Pulmonary artery endothelial cell (primary cell): Measurements from ENCODE around the gene FNDC3B. TPM values are rescaled to one million over a fixed set of nuclear protein-coding genes. Genes with fewer than 3 reads are reported as not detected.
A peak's percentile ranks its signal among the peaks of the same experiment; 100 is the strongest.

ENCODE experiments used
- DNase-seq: peaks from one replicate; pipeline ENCODE4 v3.0.0-alpha.2; 2011; ENCODE audit warnings: low read depth, low spot score
- total RNA-seq: library from RNA; depleted of rRNA; stranded (reverse); fragments of >200 nt; gene quantifications from 2 replicates; pipeline ENCODE4 v1.2.3, GENCODE V29; 2014

FNDC3B gene
- total RNA-seq, 1 donor from 2014 or later, result 106 TPM

DNA sequence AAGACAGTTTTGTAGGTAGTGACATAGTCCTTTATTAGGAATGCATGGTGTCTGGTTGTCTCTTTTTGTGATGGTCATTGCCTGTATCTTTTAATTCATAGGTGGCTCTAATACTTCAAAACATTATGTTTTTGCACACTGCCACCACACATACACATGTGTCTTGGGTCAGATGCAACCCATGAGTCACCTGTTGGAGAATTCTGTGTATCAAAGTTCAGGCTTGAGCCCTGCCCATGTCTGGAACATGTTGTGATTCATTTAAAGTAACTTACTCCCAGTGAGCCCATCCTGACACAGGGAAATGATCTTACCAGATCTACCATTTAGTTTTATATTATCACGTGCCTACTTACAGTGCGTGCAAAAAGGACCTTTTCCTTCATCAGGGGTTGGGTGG is 266.2 kb downstream of the FNDC3B start:
- DNase-seq, result no peak

DNA sequence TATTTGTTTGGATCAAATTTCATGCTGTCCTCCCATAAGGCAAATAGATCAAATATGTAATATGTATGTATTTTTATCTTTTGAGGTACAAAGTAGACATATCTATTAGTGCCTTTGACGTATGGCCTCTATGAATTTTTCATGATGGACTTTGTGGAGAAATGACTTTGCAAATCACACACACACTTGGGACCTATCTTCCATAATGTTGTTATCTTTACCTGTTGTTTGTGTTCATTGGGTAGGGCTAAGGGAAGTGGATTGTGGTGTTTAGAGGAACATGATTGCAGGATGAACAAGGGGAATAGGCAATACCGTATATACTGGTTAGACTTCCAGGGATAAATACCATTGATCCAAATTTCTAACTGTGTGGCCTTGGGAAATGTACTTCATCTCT is 266.6 kb downstream of the FNDC3B start:
- no peak for DNase-seq

DNA sequence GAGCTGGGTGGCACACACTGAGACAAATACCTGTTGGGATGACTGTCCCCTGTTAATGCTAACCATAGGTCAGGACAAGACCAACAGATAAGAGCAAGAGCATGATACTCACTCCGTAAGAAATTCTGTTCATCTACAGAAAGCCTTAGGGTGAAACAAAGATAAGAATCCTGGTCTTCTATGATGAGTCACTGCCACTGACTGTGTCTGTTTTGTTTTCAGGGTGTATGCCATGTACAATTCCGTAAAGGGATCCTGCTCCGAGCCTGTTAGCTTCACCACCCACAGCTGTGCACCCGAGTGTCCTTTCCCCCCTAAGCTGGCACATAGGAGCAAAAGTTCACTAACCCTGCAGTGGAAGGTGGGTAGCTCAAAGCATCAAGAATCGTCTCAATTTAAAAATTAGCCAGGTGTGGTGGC is 267.8 kb downstream of the FNDC3B start:
- DNase-seq, result no peak

DNA sequence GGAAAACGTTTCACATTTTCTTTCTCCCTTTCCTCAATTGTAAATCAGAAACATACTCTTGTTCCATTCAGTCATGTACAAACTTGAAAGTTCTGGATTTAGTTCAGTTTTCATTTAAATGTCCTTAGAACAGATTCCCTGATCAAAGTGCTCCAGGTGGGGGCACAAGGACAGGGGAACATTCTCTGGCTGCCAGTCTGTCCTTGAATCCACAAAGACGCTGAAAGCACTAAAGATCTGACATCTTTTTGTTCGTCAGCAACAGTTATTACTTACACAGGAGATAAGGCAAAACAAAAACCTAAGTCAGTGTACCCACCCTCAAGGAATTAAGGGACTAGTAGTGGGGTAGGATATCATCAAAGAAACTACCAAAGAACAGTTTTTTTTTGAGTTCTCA is 269.7 kb downstream of the FNDC3B start:
- DNase-seq, result no peak

DNA sequence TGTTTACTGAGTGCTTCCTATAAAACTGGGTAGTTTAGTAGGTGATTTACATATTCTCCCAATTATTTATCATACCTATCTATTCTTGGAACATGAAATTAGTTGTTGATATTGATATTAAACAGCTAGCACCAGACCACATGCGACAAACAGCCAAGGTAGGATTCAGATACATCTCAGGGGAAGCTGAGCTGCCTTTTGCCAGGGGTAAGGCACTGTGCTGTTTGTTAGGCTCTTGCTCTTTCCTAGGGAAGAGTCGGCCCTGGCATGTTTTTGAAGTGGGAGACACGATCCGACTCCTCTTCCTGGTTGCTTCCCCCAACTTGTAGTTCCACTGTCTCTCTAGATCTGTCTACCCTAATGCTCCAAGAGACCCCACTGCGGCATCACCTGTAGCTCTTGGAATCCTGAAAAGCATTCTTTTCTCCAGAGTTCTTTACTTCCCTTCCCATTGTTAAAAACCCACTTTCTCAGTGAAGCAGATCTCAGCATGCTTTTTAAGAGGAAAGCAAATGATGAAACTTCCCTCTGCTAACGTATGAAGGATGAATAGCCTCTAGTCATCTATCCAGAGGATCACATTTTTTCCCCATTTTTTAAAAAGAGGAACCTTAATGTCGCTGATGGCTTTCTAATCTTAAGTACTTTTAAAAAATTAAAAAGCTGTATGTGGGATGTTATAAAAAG is 270.5 kb downstream of the FNDC3B start:
- no peak for DNase-seq

DNA sequence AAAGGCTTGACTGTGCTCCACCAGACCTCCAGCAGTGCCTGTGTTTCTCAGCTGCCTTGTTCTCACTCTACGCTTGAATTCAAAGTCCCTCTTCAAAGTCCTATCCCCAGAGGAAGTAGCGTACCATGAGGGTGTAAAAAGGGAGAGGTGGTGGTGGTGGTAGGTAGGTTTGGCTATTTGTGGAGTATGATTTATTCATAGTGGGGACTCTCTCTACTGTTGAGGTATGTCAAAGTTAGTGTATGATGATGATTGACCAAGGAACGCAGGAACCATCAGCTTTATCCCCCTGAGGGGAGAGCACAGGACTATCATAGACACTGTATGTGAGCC is 271.0 kb downstream of the FNDC3B start:
- no peak for DNase-seq

DNA sequence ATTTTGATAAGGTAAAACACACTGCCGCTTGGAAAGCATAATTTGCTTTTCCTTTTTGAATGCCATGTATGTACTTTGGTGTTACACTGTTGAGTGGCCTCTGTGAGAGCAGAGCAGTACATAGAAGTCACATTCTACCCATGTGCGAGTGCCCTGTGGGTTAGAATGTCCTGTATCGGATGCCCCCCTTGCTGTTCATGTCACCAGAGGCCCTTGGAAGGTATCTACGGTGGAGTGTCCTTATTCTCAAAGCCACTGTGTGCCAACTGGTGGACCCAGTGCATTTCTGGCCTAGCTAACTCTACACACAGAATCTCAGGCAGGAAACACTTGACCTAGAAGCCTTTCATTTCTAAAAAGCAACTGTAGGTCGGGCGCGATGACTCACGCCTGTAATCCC is 271.8 kb downstream of the FNDC3B start:
- DNase-seq, result no peak

DNA sequence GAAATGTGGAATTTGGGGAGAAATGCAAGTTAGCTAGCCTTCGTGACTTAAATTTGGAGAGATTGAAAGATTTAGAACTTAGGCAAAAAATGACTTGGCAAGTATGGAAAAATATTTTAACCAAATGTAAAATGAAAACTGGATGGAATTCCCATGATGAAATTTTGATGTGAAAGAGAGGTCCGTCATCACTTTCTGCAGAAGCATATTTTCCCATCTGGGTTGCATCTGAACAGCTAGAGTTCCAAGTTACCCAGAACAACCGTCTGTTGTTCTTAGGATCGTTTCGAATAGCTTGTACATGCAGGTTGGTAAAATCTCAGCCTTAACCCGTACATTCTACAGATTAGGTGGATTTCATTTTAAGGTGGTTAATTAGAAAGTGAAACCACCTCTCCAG is 272.6 kb downstream of the FNDC3B start:
- no peak for DNase-seq

DNA sequence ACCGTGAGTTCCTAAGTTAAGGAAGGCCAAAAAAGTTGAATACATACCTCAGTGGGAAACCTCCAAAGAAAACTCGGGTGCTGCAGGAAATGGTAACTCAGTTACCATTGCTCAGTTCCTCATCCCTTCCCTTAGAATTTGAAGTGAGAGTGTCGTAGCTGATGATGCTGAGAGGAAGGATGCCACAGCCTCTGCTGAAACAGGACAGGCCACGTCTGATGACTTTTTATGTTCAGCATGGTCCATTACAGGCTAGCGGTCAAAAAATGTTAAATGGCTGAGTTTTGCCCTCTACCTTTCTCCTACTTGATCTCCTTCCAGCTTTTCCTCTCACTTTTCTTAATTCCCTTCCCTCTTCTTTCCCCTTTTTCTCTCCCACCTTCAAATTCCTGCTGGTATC is 273.3 kb downstream of the FNDC3B start:
- DNase-seq, result no peak

DNA sequence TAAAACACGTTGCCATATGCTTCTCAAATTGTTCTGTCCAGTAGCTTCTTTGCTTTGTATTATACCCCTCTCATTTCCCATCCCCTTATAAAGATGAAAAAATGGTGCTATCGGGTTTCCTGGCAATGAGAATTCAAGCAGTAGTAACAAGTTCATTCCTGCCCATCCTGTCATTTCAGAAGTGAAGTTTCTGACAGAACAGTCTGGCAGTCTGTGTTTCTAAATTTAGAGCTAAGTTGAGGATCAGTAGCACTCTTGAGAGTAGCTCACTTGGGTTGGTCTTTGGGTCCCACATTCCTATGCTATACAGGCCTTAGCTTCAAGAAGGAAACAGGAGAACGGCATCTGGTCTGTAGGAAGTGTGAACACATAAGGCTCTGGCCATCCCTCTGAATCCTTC is 274.3 kb downstream of the FNDC3B start:
- DNase-seq, result no peak

DNA sequence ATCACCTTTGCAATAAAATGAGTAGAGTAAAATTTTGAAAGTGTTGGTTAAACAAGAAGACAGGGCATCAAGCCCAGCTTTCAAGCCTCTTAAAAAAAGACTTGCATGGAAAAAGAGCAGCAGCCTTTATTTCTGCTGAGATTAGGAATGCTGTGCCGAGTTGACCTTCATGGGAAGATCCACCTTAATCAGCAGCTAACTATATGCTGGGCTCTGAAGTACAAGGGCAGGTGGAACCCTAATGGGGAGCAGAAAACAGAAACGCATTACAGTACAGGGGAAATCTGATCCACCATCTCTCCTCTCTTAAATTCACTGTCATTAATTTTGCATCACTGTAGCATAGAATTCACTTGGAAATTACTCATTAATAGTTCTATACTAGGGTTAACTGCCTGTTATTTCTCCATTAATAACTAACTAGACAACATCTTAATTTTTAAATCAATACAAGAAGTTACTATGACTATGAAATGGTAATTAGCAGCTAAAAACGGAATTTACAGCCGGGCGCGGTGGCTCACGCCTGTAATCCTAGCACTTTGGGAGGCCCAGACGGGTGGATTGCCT is 275.3 kb downstream of the FNDC3B start:
- DNase-seq, result no peak

DNA sequence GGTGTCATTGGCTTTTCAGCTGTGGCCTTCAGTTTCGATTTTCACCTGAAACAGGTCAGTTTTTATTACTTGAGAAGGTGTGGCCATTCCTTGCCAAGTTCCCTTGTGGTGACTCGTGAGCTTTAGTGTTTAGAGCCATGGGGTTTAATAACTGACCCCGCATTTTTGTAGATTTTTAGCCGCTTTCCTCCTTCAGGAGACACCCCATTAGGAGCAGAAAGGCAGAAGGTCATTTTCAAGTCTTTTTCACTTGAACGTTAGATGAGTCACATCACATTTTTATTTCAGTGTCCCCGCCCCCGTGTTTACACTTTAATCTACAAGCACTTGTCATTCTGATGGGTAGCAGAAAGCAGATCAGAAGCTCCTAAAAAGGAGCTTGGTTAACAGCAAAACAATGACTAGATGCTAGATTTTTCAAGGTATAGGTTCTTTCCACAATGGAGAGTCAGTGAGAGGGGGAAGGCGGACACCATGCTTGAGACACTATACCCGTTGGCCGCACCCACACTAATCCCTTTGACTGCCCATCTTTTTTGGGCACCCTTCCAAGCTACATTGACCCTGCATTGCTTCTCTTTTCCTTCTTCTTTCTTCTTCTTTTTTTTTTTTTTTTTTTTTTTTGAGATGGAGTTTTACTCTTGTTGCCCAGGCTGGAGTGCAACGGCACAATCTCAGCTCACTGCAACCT is 276.2 kb downstream of the FNDC3B start:
- peak; percentile 13 for DNase-seq

DNA sequence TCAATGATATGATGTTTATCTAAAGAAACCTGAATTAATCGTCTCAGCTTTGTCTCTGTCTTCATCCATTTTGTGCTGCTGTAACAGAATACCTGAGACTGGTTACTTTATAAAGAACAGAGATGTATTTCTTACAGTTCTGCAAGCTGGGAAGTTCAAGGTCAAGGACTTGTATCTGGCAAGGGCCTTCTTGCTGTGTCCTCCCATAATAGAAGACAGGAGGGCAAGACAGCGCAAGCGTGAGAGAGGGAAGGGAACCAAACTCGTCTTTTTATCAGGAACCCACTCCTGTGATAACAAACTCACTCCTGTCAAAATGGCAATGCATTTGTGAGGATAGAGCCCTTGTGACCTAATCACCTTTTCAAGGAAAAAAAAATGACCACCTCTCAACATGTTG is 277.4 kb downstream of the FNDC3B start:
- DNase-seq, result no peak

DNA sequence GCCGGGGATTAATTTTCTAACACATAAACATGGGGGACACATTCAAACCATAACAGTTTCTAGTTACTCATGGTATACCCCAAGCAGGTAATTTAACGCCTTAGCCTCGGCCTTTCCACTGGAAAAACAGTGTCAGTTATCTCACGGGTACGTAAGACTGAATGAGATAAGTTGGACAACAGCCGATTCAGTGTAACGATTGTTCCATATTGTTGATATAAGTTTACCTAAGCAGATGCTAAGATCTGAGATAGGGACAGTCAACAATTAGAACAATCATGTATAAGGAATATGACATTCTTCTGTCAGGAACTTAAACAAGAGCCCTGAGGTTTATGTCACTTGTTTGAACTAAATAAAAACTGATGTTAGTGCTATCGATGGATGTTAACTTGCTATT is 278.1 kb downstream of the FNDC3B start:
- DNase-seq, result peak; percentile 29

DNA sequence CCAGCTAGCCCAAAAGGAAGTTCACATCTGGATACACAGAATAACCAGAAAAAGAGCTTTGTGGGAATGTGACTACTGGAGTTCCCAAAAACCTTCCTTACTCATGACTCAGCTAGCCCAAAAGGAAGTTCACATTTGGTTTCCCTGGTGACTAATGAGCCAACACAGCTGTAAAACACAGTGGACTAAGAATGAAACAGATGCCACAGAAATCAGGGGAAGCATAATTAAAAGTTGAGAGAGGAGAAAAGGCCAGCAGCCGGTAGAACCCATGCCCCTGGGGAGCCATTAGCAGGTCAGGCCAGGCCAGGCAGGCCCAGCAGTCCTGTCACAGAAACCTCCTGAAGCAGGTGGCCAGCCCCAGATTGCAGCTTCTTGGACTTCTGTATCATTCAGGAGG is 278.6 kb downstream of the FNDC3B start:
- DNase-seq, result peak; percentile 83

DNA sequence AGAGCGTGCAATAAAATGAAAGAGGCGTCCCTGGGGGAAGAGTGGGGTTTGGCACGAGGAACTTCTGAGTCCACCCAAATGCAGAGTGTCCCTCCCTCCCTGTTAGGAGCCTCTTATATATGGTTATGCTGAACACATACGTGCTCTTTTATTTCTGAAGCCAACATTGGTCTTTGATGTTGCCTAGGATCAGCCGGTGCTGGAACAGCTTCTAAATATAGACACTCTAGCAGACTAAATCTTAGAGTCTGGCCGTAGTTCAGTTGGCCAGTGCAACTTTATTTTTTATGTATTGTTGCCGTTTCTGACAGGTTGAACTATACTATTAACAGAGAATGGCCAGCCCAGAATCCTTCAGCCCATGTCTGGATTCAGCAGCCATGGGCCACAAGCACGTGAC is 280.2 kb downstream of the FNDC3B start:
- DNase-seq, result no peak

DNA sequence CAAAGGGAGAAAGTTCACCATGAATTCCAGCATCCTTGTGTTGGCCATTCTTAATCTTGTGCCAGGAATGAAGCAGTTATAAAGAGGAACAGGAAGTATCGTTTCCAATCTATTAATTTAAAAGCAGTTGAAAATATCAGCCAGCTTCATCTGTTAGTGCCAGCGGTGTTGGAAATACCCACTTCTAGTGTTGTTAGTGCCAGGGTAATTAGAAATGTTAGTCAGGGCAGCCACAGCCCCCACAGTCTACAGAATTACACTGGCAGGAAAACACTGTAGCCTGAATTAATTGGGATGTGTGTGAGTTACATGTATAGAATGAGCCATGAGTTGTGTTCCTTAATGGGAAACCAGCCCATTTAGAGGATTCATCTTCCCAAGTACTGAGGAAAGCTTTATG is 281.1 kb downstream of the FNDC3B start:
- no peak for DNase-seq

DNA sequence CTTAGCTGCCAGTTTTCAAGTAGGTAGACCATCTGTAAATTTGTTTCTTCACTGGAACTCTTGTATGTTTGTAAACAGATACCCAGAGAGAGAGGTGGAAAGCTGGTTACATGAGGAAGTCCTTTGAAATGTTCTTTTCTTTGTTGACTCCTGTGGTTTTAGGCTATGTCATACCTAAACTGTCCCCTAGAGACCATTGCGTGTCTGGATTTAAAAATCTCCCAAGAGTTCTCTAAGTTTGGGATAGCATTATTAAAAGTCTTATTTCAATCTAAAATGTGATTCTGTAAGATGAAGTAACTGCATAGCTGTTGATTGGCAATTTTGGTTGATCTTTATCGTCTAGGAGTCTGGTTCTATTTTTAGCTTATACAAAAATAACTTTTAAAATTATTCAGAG is 281.7 kb downstream of the FNDC3B start:
- no peak for DNase-seq

DNA sequence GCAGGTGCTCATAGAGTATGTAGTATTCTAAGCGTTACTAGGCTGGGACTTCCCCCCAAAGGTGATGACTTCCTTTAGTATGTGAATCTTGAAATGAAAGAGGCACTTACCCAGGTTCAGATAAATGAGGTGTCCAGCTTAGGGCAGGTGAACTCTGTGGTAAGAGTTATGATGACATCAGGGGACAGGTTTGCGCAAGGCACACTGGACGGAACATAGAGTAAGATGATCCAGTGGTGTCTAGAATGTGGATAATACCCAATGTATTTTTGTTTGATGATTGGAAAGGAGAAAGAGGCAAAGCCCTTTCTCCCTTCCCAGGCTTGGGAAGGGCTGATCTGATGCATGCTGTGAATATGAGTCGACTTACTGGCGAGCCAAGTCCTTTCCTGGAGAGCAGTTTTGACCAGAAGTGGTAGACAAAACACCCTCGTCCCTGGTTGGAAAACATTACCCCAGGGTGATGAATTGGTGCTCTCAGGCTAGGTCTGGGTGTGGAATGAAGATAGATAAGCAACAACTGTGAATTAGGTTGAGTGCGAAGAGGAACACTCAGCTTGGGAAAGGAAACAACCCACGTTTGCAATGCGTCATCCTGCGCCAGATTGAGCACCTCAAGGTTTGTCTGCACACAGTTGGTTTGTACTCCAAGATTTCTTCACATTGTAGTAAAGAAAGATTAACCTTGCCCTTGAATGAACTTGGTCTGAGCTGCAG is 284.7 kb downstream of the FNDC3B start:
- no peak for DNase-seq

DNA sequence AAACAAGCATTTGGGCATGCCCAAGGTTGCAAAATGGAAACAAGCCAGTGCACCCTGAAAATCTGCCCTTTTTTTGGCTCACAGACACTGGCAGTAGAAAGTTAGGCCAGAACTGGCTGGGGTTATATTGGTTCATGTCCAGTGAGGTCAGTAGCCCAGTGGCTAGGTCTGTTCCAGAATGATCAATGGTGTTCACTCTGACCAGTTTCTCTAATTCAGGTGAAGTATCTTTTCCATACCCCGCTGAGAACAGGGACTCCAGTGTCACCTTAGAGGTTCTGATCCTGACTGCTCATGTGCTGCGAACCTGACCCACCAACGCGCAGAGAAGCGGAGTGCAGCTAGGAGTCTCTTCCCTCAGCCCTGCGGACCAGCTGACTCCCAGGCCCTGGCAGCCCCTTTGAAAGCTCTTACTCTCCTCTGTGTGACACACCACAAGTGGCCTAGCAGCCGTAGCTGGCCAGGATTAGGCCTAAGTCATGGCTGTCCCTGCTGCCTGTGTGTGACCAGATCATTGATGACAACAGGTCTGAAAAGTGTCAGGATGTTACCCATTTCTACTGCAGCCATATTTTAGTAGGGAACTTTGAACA is 285.3 kb downstream of the FNDC3B start:
- no peak for DNase-seq

DNA sequence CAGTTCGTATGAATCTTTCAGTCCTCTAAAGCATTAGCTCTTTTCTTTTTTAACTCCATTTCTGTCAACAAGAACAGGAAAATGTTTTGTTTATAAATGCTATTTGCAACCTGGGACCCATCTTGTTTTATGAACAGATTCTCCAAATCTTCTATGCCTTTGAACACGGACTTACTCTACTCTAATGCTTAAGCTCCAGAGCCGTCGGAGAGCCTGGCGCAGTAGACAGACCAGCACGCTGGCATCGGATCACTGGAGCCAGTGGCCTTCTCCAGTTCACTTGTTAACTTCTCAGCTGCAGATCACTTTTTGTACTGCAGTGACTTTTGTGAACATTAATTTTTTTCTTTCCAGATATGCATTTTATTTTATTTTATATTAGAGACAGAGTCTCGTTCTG is 286.1 kb downstream of the FNDC3B start:
- no peak for DNase-seq

DNA sequence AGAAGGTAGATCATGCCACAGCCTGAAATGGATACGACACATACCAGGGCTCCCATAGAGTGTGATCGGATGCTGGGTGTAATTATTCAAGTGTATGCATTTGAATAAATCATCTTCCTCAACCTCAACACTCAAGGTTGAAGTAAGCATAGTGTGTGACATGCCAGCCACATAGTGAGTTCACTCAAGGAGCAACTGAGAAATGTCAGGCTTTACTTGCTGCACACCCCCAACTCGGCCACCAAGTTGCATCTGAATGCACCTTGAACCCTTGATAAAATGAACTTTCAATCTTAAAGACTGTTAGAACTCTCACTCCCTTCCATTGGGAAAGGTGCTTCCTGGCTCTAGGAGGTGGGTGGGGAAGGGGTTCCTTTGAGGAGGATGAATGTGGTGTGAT is 287.6 kb downstream of the FNDC3B start:
- DNase-seq, result no peak
